A549 (cell line): Measurements from ENCODE around the gene ALG14. TPM values are rescaled to one million over a fixed set of nuclear protein-coding genes. Genes with fewer than 3 reads are reported as not detected.

Experiments used
- ATAC-seq, 2 experiments: fragments of 200-7000 bp in 1 of 2; fragments of >200 bp in 1 of 2; cut with Nextera tagmentation in 1 of 2; cut with Tn5 transposase in 1 of 2; 3 replicates each; pipeline versions ENCODE4 v1.8.0 to v1.9.1; 2018 to 2020; ENCODE audit warnings: mild to moderate bottlenecking in 1 of 2, moderate library complexity in 1 of 2
- CTCF ChIA-PET: fragments of 300-600 bp; sonication (Branson Sonifier 250); formaldehyde crosslinking; extraction: SDS; loops from one replicate; lab custom pipeline; 2021; ENCODE audit warnings: antibody characterized with exemption, inconsistent platforms; lab: Yijun Ruan, JAX
- POLR2A ChIA-PET: fragments of 350-600 bp; formaldehyde crosslinking; extraction: SDS; loops from one replicate; lab custom pipeline; 2021; ENCODE audit warnings: antibody characterized with exemption, inconsistent platforms; lab: Yijun Ruan, JAX
- DNase-seq, 2 experiments: peaks; one replicate each; pipeline versions ENCODE4 v3.0.0 to v3.0.0-alpha.2; 2011 to 2016; ENCODE audit warnings: low read depth in 1 of 2, low spot score in 1 of 2
- FAIRE-seq: peaks from 2 replicates; lab custom pipeline; 2011; peaks lifted over from hg19 to GRCh38; lab: Jason Lieb, UNC
- H3K27ac ChIP-seq, 2 experiments: fragments of >200 bp; sonication (Bioruptor Twin); formaldehyde crosslinking; 3 replicates each; pipeline ENCODE4 v1.5.1; 2016 to 2017
- H3K4me1 ChIP-seq: fragments of >200 bp; sonication (Bioruptor Twin); formaldehyde crosslinking; 3 replicates; pipeline ENCODE4 v1.6.1; 2016
- H3K4me2 ChIP-seq: fragments of >200 bp; sonication (Bioruptor Twin); formaldehyde crosslinking; 3 replicates; pipeline ENCODE4 v1.6.1; 2016
- H3K4me3 ChIP-seq: fragments of >200 bp; sonication (Bioruptor Twin); formaldehyde crosslinking; 3 replicates; pipeline ENCODE4 v1.5.1; 2016
- H3K9me3 ChIP-seq: fragments of >200 bp; sonication (Bioruptor Twin); formaldehyde crosslinking; 3 replicates; pipeline ENCODE4 v1.6.1; 2016
- CBX2 ChIP-seq: fragments of 200-600 bp; sonication (generic); IDR thresholded peaks from 2 replicates; pipeline ENCODE4 v1.6.1; 2016; ENCODE audit warnings: low read depth, mild to moderate bottlenecking, borderline replicate concordance
- CBX8 ChIP-seq: fragments of 200-600 bp; sonication (generic); IDR thresholded peaks from 2 replicates; pipeline ENCODE4 v1.6.1; 2016
- EHMT2 ChIP-seq: fragments of 200-600 bp; sonication (generic); IDR thresholded peaks from 2 replicates; pipeline ENCODE4 v1.6.1; 2016; ENCODE audit warnings: antibody characterized with exemption, low read depth, mild to moderate bottlenecking, moderate library complexity
- ELK1 ChIP-seq: fragments of 150-350 bp; IDR thresholded peaks from 2 replicates; pipeline ENCODE4 v1.6.1; 2014; ENCODE audit warnings: low read depth, mild to moderate bottlenecking, low read length
- ESRRA ChIP-seq: fragments of 150-350 bp; IDR thresholded peaks from 2 replicates; pipeline ENCODE4 v1.6.1; 2014; ENCODE audit warnings: mild to moderate bottlenecking, low read length, borderline replicate concordance
- FOSB ChIP-seq: fragments of 250-450 bp; sonication (Bioruptor Pico); IDR thresholded peaks from 2 replicates; pipeline ENCODE4 v1.5.0; 2020; ENCODE audit warnings: mild to moderate bottlenecking, moderate library complexity
- GATA3 ChIP-seq: IDR thresholded peaks from 2 replicates; pipeline ENCODE4 v1.6.1; 2012; ENCODE audit warnings: borderline replicate concordance
- HDAC2 ChIP-seq: fragments of 200-600 bp; sonication (generic); IDR thresholded peaks from 2 replicates; pipeline ENCODE4 v1.6.1; 2016
- HOXB5 ChIP-seq: fragments of 250-450 bp; sonication (Bioruptor Pico); IDR thresholded peaks from 2 replicates; pipeline ENCODE4 v1.5.0; 2020; ENCODE audit warnings: mild to moderate bottlenecking, moderate library complexity
- JUN ChIP-seq, 2 experiments: fragments of >200 bp; sonication (Bioruptor Twin); formaldehyde crosslinking; IDR thresholded peaks; 2 replicates in 1 of 2; 3 replicates in 1 of 2; pipeline ENCODE4 v1.6.1; 2016 to 2017
- JUNB ChIP-seq: fragments of >200 bp; sonication (Bioruptor Twin); formaldehyde crosslinking; IDR thresholded peaks from 2 replicates; pipeline ENCODE4 v1.6.1; 2016
- KDM1A ChIP-seq: fragments of 200-600 bp; sonication (generic); IDR thresholded peaks from 2 replicates; pipeline ENCODE4 v1.6.1; 2016; ENCODE audit warnings: low read depth, mild to moderate bottlenecking
- KDM5A ChIP-seq: fragments of 200-600 bp; sonication (generic); IDR thresholded peaks from 2 replicates; pipeline ENCODE4 v1.6.1; 2016; ENCODE audit warnings: antibody characterized with exemption, mild to moderate bottlenecking
- MAFK ChIP-seq: fragments of 450-650 bp; IDR thresholded peaks from 2 replicates; pipeline ENCODE4 v1.6.1; 2014; ENCODE audit not compliant: partially characterized antibody
- MAZ ChIP-seq: fragments of 150-350 bp; IDR thresholded peaks from 2 replicates; pipeline ENCODE4 v1.6.1; 2014; ENCODE audit warnings: antibody characterized with exemption, low read depth, low read length, borderline replicate concordance
- MYC ChIP-seq: IDR thresholded peaks from 2 replicates; pipeline ENCODE4 v1.6.1; 2012; ENCODE audit warnings: mild to moderate bottlenecking, inconsistent platforms, low read length, improper control_type of control experiment, borderline replicate concordance
- NPAS2 ChIP-seq: fragments of 250-450 bp; sonication (Bioruptor Pico); IDR thresholded peaks from 2 replicates; pipeline ENCODE4 v1.8.0; 2022; ENCODE audit warnings: mild to moderate bottlenecking, moderate library complexity, borderline replicate concordance
- PBX3 ChIP-seq: IDR thresholded peaks from 2 replicates; pipeline ENCODE4 v1.6.1; 2012
- PHF8 ChIP-seq: fragments of 200-600 bp; sonication (generic); IDR thresholded peaks from 2 replicates; pipeline ENCODE4 v1.6.1; 2016; ENCODE audit warnings: low read depth, mild to moderate bottlenecking, antibody characterized with exemption, moderate library complexity, borderline replicate concordance
- RAD21 ChIP-seq, 2 experiments: fragments of >200 bp in 1 of 2; sonication (Bioruptor Twin) in 1 of 2; formaldehyde crosslinking in 1 of 2; IDR thresholded peaks in 1 of 2; conservative IDR thresholded peaks in 1 of 2; 2 replicates in 1 of 2; 3 replicates in 1 of 2; pipeline ENCODE4 v1.6.1; 2012 to 2018; ENCODE audit warnings: inconsistent platforms in 1 of 2
- RCOR1 ChIP-seq: fragments of 150-350 bp; IDR thresholded peaks from 2 replicates; pipeline ENCODE4 v1.6.1; 2014; ENCODE audit warnings: antibody characterized with exemption, low read length, low read depth
- RNF2 ChIP-seq: fragments of 200-600 bp; sonication (generic); IDR thresholded peaks from 2 replicates; pipeline ENCODE4 v1.6.1; 2016; ENCODE audit warnings: low read depth, mild to moderate bottlenecking, antibody characterized with exemption, moderate library complexity, borderline replicate concordance
- TFCP2L1 ChIP-seq: fragments of 250-450 bp; sonication (Bioruptor Pico); IDR thresholded peaks from 2 replicates; pipeline ENCODE4 v1.5.0; 2021; ENCODE audit warnings: mild to moderate bottlenecking
- ZC3H11A ChIP-seq: fragments of 450-650 bp; IDR thresholded peaks from 2 replicates; pipeline ENCODE4 v1.6.1; 2014; ENCODE audit warnings: antibody characterized with exemption, mild to moderate bottlenecking
- WGBS: methylation state at CpG from one replicate; pipeline ENCODE4 v1.1.6; 2017; ENCODE audit errors: missing lambda C conversion rate; 5-methylcytosine and 5-hydroxymethylcytosine counted together
- polyA plus RNA-seq, 4 experiments: library from polyadenylated mRNA; depleted of rRNA in 3 of 4; stranded (reverse); fragments of >200 nt; fragmentation: RNase III in 1 of 4; extraction: RNeasy Plus Mini Kit Qiagen cat#74134 plus additional on column Dnase treatment in 1 of 4; gene quantifications; 2 replicates in 3 of 4; 3 replicates in 1 of 4; pipeline ENCODE4 v1.2.3, GENCODE V29; 2011 to 2017
- TF ChIP-seq, protein P1 (sequence below): IDR thresholded peaks from 2 replicates; pipeline ENCODE4 v1.6.1; 2012; ENCODE audit warnings: low read depth, borderline replicate concordance
- TF ChIP-seq, protein P2 (sequence below): fragments of >200 bp; sonication (Bioruptor Twin); formaldehyde crosslinking; IDR thresholded peaks from 2 replicates; pipeline ENCODE4 v1.6.1; 2016
- TF ChIP-seq, protein P3 (sequence below): fragments of >200 bp; sonication (Bioruptor Twin); formaldehyde crosslinking; IDR thresholded peaks from 3 replicates; pipeline ENCODE4 v1.6.1; 2016
- TF ChIP-seq, protein P4 (sequence below): IDR thresholded peaks from 2 replicates; pipeline ENCODE4 v1.6.1; 2012
- TF ChIP-seq, protein P5 (sequence below): fragments of 250-450 bp; sonication (Bioruptor Pico); IDR thresholded peaks from 2 replicates; pipeline ENCODE4 v1.5.0; 2020; ENCODE audit warnings: low read depth, mild to moderate bottlenecking, moderate library complexity

Gene ALG14
- polyA plus RNA-seq, 2 of the 4 experiments (the other 2 are of a cell fraction) = 5.0 to 5.4 TPM

GRCh38 chr1:94970783-94971182, 102.0 kb downstream of the ALG14 start:
- ATAC-seq (no peak), DNase-seq (no peak), FAIRE-seq (no peak)
- 64% methylated on average over 2 of the region's 2 CpGs for WGBS
- H3K4me3 ChIP-seq = no peak overlapping the region
- peak overlapping the region in 1 of 2 experiments; percentile 58; a peak in 1 of 6 replicates for H3K27ac ChIP-seq
- H3K4me1 ChIP-seq = peaks cover 16% of the 10 kb centered on the region
- ChIA-PET CTCF (interaction anchor here (0.8 to 1.6 kb wide), 2 partner anchors 71 to 116 kb away, joined by 3 read pairs; no protein-coding TSS in a partner anchor), POLR2A (no interaction called here)
- H3K4me2 ChIP-seq = peak overlapping the region; percentile 42; the same call in 2 of the 3 replicates
- no peak for TF ChIP-seq RCOR1
- TF ChIP-seq, protein P1, sequence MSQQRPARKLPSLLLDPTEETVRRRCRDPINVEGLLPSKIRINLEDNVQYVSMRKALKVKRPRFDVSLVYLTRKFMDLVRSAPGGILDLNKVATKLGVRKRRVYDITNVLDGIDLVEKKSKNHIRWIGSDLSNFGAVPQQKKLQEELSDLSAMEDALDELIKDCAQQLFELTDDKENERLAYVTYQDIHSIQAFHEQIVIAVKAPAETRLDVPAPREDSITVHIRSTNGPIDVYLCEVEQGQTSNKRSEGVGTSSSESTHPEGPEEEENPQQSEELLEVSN = no peak
- TF ChIP-seq, protein P2, sequence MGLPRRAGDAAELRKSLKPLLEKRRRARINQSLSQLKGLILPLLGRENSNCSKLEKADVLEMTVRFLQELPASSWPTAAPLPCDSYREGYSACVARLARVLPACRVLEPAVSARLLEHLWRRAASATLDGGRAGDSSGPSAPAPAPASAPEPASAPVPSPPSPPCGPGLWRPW = no peak
- no peak for TF ChIP-seq EHMT2
- no peak for TF ChIP-seq KDM5A
- TF ChIP-seq, protein P3, sequence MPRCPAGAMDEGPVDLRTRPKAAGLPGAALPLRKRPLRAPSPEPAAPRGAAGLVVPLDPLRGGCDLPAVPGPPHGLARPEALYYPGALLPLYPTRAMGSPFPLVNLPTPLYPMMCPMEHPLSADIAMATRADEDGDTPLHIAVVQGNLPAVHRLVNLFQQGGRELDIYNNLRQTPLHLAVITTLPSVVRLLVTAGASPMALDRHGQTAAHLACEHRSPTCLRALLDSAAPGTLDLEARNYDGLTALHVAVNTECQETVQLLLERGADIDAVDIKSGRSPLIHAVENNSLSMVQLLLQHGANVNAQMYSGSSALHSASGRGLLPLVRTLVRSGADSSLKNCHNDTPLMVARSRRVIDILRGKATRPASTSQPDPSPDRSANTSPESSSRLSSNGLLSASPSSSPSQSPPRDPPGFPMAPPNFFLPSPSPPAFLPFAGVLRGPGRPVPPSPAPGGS = no peak
- TF ChIP-seq JUN (IDR thresholded peaks at IDR 0.05) = no peak
- no peak for TF ChIP-seq ZC3H11A
- TF ChIP-seq, protein P4, sequence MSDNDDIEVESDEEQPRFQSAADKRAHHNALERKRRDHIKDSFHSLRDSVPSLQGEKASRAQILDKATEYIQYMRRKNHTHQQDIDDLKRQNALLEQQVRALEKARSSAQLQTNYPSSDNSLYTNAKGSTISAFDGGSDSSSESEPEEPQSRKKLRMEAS = no peak
- TF ChIP-seq MAZ = no peak
- no peak for TF ChIP-seq CBX8
- no peak for TF ChIP-seq NPAS2 (CRISPR knock-in tag)
- TF ChIP-seq MAFK = no peak
- no peak for TF ChIP-seq PHF8
- no peak for TF ChIP-seq ESRRA
- no peak for TF ChIP-seq CBX2
- TF ChIP-seq GATA3 = no peak
- TF ChIP-seq TFCP2L1 (CRISPR knock-in tag) = no peak
- no peaks in the 10 kb centered on the region for H3K9me3 ChIP-seq

DNA sequence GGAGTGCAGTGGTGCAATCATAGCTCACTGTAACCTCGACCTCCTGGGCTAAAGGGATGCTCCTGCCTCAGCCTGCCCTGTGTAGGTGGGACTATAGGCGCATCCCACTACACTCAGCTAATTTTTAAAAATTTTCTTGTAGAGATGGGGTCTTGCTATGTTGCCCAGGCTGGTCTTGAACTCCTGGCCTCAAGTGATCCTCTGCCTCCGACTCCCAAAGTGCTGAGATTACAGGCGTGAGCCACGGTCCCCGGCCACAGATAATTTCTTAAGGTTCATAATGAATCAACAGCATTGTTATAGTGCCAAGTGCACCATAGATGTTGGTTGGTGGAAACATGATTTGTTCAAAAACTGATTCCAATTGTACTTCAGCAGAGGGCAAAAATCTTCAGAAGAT, 103.6 kb downstream of the ALG14 start:
- ATAC-seq = no peak
- no peak for TF ChIP-seq KDM5A
- no peak for TF ChIP-seq TFCP2L1 (CRISPR knock-in tag)
- TF ChIP-seq RAD21 (conservative IDR thresholded peaks at IDR 0.05 in 1 of 2, IDR thresholded peaks at IDR 0.05 in 1 of 2) = no peak
- TF ChIP-seq, protein P3 = no peak
- TF ChIP-seq FOSB = no peak
- no peak for TF ChIP-seq EHMT2
- TF ChIP-seq PBX3 = no peak
- no peak for TF ChIP-seq RNF2
- no peak for TF ChIP-seq PHF8
- TF ChIP-seq ESRRA = no peak
- no peak for TF ChIP-seq KDM1A
- TF ChIP-seq MYC = no peak
- no peak for TF ChIP-seq ELK1
- no peak for TF ChIP-seq HDAC2
- no peak for TF ChIP-seq CBX8
- TF ChIP-seq, protein P5, sequence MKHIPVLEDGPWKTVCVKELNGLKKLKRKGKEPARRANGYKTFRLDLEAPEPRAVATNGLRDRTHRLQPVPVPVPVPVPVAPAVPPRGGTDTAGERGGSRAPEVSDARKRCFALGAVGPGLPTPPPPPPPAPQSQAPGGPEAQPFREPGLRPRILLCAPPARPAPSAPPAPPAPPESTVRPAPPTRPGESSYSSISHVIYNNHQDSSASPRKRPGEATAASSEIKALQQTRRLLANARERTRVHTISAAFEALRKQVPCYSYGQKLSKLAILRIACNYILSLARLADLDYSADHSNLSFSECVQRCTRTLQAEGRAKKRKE = no peak
- no peak for TF ChIP-seq JUNB
- TF ChIP-seq JUN (IDR thresholded peaks at IDR 0.05) = no peak
- no peak for TF ChIP-seq HOXB5 (CRISPR knock-in tag)
- TF ChIP-seq, all 56 proteins: peak for 0
- CTCF ChIA-PET = interaction anchor here (1.1 kb wide), 1 partner anchor 71 kb away, joined by 3 read pairs; no protein-coding TSS in a partner anchor
- no peak overlapping the region for H3K4me2 ChIP-seq
- H3K9me3 ChIP-seq = no peaks in the 10 kb centered on the region
- H3K27ac ChIP-seq = no peak overlapping the region
- H3K4me3 ChIP-seq = no peak overlapping the region
- FAIRE-seq = no peak
- DNase-seq = no peak
- 89% methylated on average over 6 of the region's 6 CpGs for WGBS
- H3K4me1 ChIP-seq = peaks cover 16% of the 10 kb centered on the region
- POLR2A ChIA-PET = no interaction called here
